ENCODE measurements around the gene CD3E.

DNA sequence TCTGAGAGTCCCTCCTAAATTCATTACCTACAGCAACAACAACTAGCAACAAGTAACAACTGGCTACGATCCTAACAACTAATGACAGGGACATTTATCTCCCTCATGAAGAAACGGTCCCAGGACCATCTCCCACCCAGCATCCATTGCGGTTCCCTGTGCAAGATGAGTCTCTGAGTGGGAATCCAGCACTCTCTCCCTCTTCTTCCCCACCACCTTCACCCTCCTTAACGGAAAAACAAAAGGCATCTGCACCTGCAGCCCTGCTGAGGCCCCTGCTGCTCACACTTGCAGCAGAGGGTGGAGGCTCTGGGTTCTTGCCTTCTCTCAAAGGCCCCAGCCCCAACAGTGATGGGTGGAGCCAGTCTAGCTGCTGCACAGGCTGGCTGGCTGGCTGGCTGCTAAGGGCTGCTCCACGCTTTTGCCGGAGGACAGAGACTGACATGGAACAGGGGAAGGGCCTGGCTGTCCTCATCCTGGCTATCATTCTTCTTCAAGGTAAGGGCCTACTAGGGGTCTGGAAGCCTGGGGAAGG lies 39.5 kb downstream of the CD3E start, which contains the start of gene CD3G:
- TF ChIP-seq, protein P1, sequence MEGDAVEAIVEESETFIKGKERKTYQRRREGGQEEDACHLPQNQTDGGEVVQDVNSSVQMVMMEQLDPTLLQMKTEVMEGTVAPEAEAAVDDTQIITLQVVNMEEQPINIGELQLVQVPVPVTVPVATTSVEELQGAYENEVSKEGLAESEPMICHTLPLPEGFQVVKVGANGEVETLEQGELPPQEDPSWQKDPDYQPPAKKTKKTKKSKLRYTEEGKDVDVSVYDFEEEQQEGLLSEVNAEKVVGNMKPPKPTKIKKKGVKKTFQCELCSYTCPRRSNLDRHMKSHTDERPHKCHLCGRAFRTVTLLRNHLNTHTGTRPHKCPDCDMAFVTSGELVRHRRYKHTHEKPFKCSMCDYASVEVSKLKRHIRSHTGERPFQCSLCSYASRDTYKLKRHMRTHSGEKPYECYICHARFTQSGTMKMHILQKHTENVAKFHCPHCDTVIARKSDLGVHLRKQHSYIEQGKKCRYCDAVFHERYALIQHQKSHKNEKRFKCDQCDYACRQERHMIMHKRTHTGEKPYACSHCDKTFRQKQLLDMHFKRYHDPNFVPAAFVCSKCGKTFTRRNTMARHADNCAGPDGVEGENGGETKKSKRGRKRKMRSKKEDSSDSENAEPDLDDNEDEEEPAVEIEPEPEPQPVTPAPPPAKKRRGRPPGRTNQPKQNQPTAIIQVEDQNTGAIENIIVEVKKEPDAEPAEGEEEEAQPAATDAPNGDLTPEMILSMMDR (IDR thresholded peaks at IDR 0.05): no peak
- no peak for TF ChIP-seq SIN3A (IDR thresholded peaks at IDR 0.05; ENCODE audit: borderline replicate concordance, insufficient read depth, low read depth, low read length)
- TF ChIP-seq POLR2AphosphoS5 (IDR thresholded peaks at IDR 0.05; ENCODE audit: low read depth, low read length): no peak
- TF ChIP-seq, protein P2, sequence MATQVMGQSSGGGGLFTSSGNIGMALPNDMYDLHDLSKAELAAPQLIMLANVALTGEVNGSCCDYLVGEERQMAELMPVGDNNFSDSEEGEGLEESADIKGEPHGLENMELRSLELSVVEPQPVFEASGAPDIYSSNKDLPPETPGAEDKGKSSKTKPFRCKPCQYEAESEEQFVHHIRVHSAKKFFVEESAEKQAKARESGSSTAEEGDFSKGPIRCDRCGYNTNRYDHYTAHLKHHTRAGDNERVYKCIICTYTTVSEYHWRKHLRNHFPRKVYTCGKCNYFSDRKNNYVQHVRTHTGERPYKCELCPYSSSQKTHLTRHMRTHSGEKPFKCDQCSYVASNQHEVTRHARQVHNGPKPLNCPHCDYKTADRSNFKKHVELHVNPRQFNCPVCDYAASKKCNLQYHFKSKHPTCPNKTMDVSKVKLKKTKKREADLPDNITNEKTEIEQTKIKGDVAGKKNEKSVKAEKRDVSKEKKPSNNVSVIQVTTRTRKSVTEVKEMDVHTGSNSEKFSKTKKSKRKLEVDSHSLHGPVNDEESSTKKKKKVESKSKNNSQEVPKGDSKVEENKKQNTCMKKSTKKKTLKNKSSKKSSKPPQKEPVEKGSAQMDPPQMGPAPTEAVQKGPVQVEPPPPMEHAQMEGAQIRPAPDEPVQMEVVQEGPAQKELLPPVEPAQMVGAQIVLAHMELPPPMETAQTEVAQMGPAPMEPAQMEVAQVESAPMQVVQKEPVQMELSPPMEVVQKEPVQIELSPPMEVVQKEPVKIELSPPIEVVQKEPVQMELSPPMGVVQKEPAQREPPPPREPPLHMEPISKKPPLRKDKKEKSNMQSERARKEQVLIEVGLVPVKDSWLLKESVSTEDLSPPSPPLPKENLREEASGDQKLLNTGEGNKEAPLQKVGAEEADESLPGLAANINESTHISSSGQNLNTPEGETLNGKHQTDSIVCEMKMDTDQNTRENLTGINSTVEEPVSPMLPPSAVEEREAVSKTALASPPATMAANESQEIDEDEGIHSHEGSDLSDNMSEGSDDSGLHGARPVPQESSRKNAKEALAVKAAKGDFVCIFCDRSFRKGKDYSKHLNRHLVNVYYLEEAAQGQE (IDR thresholded peaks at IDR 0.05; ENCODE audit: insufficient read depth in 1 of 2, low read depth in 2 of 2, low read length in 1 of 2): no peak

All from Panc1 (cell line).